ENCODE measurements around the gene RNGTT.

The RNGTT gene

DNA sequence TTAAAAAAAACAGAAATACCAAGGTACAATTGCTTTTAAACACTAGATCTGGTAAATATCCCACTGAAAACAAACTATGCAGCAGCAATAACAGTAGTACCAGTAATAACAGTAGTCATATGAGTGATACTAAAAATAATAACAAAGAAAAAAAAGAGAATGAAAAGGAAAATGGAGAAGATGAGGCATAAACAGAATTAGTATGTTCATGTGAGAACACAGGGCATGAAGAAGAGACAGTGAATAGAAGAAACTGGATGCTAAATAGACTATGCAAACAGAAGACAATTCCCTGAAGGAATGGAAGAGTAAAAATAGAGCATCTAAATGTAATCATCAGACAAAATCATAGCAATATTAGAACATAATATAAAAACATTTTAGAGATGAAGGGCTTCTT is 121.1 kb downstream of the RNGTT start:
- Histone ChIP-seq H3K4me1 (ENCODE audit: control insufficient read depth, insufficient read depth, low read length) (no peaks in the 10 kb centered on the region), H3K4me3 (ENCODE audit: low read depth, low read length) (no peak overlapping the region), H3K9me3 (ENCODE audit: control insufficient read depth, insufficient read depth, low read depth, low read length) (no peaks in the 10 kb centered on the region), H3K27ac (ENCODE audit: extremely low read depth, low read depth, low read length) (no peak overlapping the region), H3K36me3 (ENCODE audit: control insufficient read depth in 2 of 2, insufficient read depth in 1 of 2, low read length in 2 of 2) (peaks cover 9 to 15% of the 10 kb centered on the region in 2 experiments)
- ChIA-PET POLR2A (no interaction called here), CTCF (interaction anchor here (0.6 kb wide), 1 partner anchor 29 kb away, joined by 3 read pairs; no protein-coding TSS in a partner anchor)
- TF ChIP-seq ZNF514 (tag by site-specific recombination; IDR thresholded peaks at IDR 0.05) (no peak), ZNF501 (tag by site-specific recombination; IDR thresholded peaks at IDR 0.05) (no peak), TRIM28 (IDR thresholded peaks at IDR 0.05; ENCODE audit: borderline replicate concordance, low read length) (no peak), ZNF777 (tag by site-specific recombination; IDR thresholded peaks at IDR 0.05; ENCODE audit: borderline replicate concordance) (no peak)

DNA sequence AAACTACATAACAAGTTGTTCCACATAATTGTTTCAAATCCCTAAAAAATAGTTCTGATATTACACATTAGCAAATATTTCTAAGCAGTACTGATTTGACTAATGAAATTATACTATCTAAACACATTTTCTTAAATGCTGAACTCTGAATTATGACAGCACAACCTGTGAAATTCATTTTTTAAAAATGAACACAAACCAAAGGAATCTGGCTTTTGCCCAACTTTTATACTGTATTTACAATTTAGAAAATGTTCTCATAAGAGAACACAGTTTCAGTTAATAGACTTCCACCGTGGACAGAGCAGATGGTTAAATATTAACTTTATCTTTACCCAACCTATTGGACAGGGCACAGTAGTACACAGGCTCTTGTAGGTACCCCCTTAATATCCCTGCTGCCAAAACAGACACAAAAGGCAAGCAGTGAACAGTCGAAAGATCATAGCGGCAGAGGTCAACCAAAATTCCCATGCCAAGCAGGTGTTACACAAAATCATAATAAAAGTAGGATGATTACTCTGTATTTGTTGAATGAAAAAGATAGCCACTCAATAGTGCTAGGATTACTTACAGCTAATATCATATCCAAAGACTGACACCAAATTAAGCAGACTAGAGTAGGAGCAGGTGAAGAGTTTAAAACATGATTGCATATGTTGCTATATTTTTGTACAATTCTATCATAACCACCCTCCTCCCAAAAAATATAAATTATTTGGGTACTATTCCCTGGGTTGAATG is 122.5 kb downstream of the RNGTT start:
- POLR2A ChIA-PET: no interaction called here
- Histone ChIP-seq H3K27ac (ENCODE audit: extremely low read depth, low read depth, low read length) (no peak overlapping the region), H3K4me1 (ENCODE audit: control insufficient read depth, insufficient read depth, low read length) (no peaks in the 10 kb centered on the region), H3K36me3 (ENCODE audit: control insufficient read depth in 2 of 2, insufficient read depth in 1 of 2, low read length in 2 of 2) (peaks cover 12 to 17% of the 10 kb centered on the region in 2 experiments), H3K9me3 (ENCODE audit: control insufficient read depth, insufficient read depth, low read depth, low read length) (no peaks in the 10 kb centered on the region), H3K4me3 (ENCODE audit: low read depth, low read length) (no peak overlapping the region)
- TF ChIP-seq, protein P1, sequence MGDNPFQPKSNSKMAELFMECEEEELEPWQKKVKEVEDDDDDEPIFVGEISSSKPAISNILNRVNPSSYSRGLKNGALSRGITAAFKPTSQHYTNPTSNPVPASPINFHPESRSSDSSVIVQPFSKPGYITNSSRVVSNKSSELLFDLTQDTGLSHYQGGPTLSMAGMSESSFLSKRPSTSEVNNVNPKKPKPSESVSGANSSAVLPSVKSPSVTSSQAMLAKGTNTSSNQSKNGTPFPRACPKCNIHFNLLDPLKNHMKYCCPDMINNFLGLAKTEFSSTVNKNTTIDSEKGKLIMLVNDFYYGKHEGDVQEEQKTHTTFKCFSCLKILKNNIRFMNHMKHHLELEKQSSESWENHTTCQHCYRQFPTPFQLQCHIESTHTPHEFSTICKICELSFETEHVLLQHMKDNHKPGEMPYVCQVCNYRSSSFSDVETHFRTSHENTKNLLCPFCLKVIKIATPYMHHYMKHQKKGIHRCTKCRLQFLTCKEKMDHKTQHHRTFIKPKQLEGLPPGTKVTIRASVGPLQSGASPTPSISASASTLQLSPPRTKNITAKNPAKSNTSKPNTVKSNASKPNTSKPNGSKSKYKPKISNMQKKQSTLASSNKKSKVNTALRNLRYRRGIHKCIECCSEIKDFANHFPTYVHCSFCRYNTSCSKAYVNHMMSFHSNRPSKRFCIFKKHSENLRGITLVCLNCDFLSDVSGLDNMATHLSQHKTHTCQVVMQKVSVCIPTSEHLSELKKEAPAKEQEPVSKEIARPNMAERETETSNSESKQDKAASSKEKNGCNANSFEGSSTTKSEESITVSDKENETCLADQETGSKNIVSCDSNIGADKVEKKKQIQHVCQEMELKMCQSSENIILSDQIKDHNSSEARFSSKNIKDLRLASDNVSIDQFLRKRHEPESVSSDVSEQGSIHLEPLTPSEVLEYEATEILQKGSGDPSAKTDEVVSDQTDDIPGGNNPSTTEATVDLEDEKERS (tag by site-specific recombination; IDR thresholded peaks at IDR 0.05): no peak
- TF ChIP-seq, protein P2, sequence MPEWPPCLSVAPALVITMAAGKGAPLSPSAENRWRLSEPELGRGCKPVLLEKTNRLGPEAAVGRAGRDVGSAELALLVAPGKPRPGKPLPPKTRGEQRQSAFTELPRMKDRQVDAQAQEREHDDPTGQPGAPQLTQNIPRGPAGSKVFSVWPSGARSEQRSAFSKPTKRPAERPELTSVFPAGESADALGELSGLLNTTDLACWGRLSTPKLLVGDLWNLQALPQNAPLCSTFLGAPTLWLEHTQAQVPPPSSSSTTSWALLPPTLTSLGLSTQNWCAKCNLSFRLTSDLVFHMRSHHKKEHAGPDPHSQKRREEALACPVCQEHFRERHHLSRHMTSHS (tag by site-specific recombination; IDR thresholded peaks at IDR 0.05): no peak
- no peak for TF ChIP-seq GLIS1 (tag by site-specific recombination; IDR thresholded peaks at IDR 0.05)
- no peak for TF ChIP-seq ZNF768 (tag by site-specific recombination; IDR thresholded peaks at IDR 0.05)
- no peak for TF ChIP-seq ZNF629 (tag by site-specific recombination; IDR thresholded peaks at IDR 0.05)
- no peak for TF ChIP-seq ZNF423 (tag by site-specific recombination; IDR thresholded peaks at IDR 0.05)
- TF ChIP-seq, protein P3, sequence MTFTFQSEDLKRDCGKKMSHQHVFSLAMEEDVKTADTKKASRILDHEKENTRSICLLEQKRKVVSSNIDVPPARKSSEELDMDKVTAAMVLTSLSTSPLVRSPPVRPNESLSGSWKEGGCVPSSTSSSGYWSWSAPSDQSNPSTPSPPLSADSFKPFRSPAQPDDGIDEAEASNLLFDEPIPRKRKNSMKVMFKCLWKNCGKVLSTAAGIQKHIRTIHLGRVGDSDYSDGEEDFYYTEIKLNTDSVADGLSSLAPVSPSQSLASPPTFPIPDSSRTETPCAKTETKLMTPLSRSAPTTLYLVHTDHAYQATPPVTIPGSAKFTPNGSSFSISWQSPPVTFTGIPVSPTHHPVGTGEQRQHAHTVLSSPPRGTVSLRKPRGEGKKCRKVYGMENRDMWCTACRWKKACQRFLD (tag by site-specific recombination; IDR thresholded peaks at IDR 0.05): no peak
- TF ChIP-seq, protein P4, sequence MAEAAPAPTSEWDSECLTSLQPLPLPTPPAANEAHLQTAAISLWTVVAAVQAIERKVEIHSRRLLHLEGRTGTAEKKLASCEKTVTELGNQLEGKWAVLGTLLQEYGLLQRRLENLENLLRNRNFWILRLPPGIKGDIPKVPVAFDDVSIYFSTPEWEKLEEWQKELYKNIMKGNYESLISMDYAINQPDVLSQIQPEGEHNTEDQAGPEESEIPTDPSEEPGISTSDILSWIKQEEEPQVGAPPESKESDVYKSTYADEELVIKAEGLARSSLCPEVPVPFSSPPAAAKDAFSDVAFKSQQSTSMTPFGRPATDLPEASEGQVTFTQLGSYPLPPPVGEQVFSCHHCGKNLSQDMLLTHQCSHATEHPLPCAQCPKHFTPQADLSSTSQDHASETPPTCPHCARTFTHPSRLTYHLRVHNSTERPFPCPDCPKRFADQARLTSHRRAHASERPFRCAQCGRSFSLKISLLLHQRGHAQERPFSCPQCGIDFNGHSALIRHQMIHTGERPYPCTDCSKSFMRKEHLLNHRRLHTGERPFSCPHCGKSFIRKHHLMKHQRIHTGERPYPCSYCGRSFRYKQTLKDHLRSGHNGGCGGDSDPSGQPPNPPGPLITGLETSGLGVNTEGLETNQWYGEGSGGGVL (tag by site-specific recombination; IDR thresholded peaks at IDR 0.05): no peak
- TF ChIP-seq OVOL3 (tag by site-specific recombination; IDR thresholded peaks at IDR 0.05): no peak
- TF ChIP-seq TCF7L2 (IDR thresholded peaks at IDR 0.05; ENCODE audit: borderline replicate concordance, low read depth, low read length): no peak
- TF ChIP-seq ZNF214 (tag by site-specific recombination; IDR thresholded peaks at IDR 0.05; ENCODE audit: borderline replicate concordance): no peak
- no peak for TF ChIP-seq ZNF341 (tag by site-specific recombination; IDR thresholded peaks at IDR 0.05; ENCODE audit: low read depth)
- no peak for TF ChIP-seq ZNF514 (tag by site-specific recombination; IDR thresholded peaks at IDR 0.05)
- no peak for TF ChIP-seq ZBTB7A (tag by site-specific recombination; IDR thresholded peaks at IDR 0.05; ENCODE audit: low read depth)
- TF ChIP-seq ZNF175 (tag by site-specific recombination; IDR thresholded peaks at IDR 0.05): no peak
- TF ChIP-seq SCRT1 (tag by site-specific recombination; IDR thresholded peaks at IDR 0.05; ENCODE audit: borderline replicate concordance): no peak
- TF ChIP-seq ZNF146 (tag by site-specific recombination; IDR thresholded peaks at IDR 0.05): no peak
- CTCF ChIA-PET: interaction anchor here (0.7 kb wide), 1 partner anchor 31 kb away, joined by 3 read pairs; no protein-coding TSS in a partner anchor

All from HEK293 (cell line).